Hepatocyte (in vitro differentiated cells): ENCODE results near the gene TOX3. TPM values are rescaled to one million over a fixed set of nuclear protein-coding genes. Genes with fewer than 3 reads are reported as not detected.

ENCODE experiments used
- DNase-seq: peaks from one replicate; pipeline ENCODE4 v3.0.0-alpha.2; 2016; ENCODE audit warnings: low spot score
- H2AFZ ChIP-seq: fragments of 200-600 bp; sonication (generic); 2 replicates; pipeline ENCODE4 v1.6.0; 2016; ENCODE audit warnings: antibody characterized with exemption, mild to moderate bottlenecking
- H3K27ac ChIP-seq: fragments of 200-600 bp; sonication (generic); 2 replicates; pipeline ENCODE4 v1.5.1; 2016; ENCODE audit warnings: mild to moderate bottlenecking
- H3K27me3 ChIP-seq: fragments of 200-600 bp; sonication (generic); 2 replicates; pipeline ENCODE4 v1.6.1; 2016
- H3K36me3 ChIP-seq: fragments of 200-600 bp; sonication (generic); replicated peaks from 2 replicates; pipeline ENCODE4 v1.5.1; 2016; ENCODE audit warnings: low read depth; ENCODE audit not compliant: insufficient read depth
- H3K4me1 ChIP-seq: fragments of 200-600 bp; sonication (generic); 2 replicates; pipeline ENCODE4 v1.5.1; 2016; ENCODE audit warnings: mild to moderate bottlenecking, moderate library complexity; ENCODE audit not compliant: insufficient read depth
- H3K4me2 ChIP-seq: fragments of 200-600 bp; sonication (generic); 2 replicates; pipeline ENCODE4 v1.6.0; 2016
- H3K4me3 ChIP-seq: fragments of 200-600 bp; sonication (generic); 2 replicates; pipeline ENCODE4 v1.5.1; 2016; ENCODE audit warnings: mild to moderate bottlenecking
- H3K79me2 ChIP-seq: fragments of 200-600 bp; sonication (generic); 2 replicates; pipeline ENCODE4 v1.6.0; 2017; ENCODE audit warnings: mild to moderate bottlenecking
- H3K9me2 ChIP-seq: fragments of 200-600 bp; sonication (generic); replicated peaks from 2 replicates; pipeline ENCODE4 v1.6.0; 2017; ENCODE audit warnings: mild to moderate bottlenecking; ENCODE audit not compliant: insufficient read depth
- H3K9me3 ChIP-seq: fragments of 200-600 bp; sonication (generic); 2 replicates; pipeline ENCODE4 v1.5.1; 2016; ENCODE audit warnings: low read depth, mild to moderate bottlenecking
- H4K20me1 ChIP-seq: fragments of 200-600 bp; sonication (generic); 2 replicates; pipeline ENCODE4 v1.6.0; 2016; ENCODE audit warnings: mild to moderate bottlenecking; ENCODE audit not compliant: insufficient read depth, poor library complexity, severe bottlenecking
- EZH2 ChIP-seq: fragments of 200-600 bp; sonication (generic); IDR thresholded peaks from 2 replicates; pipeline ENCODE4 v1.6.1; 2016; ENCODE audit warnings: antibody characterized with exemption, mild to moderate bottlenecking, borderline replicate concordance
- EZH2phosphoT487 ChIP-seq: fragments of 200-600 bp; sonication (generic); IDR thresholded peaks from one replicate; pipeline ENCODE4 v1.6.1; 2018; ENCODE audit warnings: antibody characterized with exemption, mild to moderate bottlenecking, low read depth, moderate library complexity; ENCODE audit not compliant: unreplicated experiment, severe bottlenecking
- WGBS: methylation state at CpG from one replicate; pipeline ENCODE4 v1.1.6; 2016; ENCODE audit warnings: low lambda C conversion rate; ENCODE audit errors: missing lambda C conversion rate; 5-methylcytosine and 5-hydroxymethylcytosine counted together
- polyA plus RNA-seq: library from polyadenylated mRNA; unstranded; fragments of >200 nt; fragmentation: Nextera tagmentation; extraction: Ambion mirVana; gene quantifications from 2 replicates; pipeline ENCODE4 v1.2.1, GENCODE V29; 2016
- total RNA-seq: library from RNA; depleted of rRNA; stranded (reverse); fragments of >200 nt; gene quantifications from 2 replicates; pipeline ENCODE4 v1.2.3, GENCODE V29; 2014
- TF ChIP-seq, protein P1 (sequence below): fragments of 200-600 bp; sonication (generic); IDR thresholded peaks from 2 replicates; pipeline ENCODE4 v1.5.1; 2016; ENCODE audit warnings: antibody characterized with exemption, mild to moderate bottlenecking; ENCODE audit not compliant: poor library complexity

The TOX3 gene
- total and polyA plus RNA-seq, 2 experiments from 2014 or later, result 11.8 to 23.6 TPM

DNA sequence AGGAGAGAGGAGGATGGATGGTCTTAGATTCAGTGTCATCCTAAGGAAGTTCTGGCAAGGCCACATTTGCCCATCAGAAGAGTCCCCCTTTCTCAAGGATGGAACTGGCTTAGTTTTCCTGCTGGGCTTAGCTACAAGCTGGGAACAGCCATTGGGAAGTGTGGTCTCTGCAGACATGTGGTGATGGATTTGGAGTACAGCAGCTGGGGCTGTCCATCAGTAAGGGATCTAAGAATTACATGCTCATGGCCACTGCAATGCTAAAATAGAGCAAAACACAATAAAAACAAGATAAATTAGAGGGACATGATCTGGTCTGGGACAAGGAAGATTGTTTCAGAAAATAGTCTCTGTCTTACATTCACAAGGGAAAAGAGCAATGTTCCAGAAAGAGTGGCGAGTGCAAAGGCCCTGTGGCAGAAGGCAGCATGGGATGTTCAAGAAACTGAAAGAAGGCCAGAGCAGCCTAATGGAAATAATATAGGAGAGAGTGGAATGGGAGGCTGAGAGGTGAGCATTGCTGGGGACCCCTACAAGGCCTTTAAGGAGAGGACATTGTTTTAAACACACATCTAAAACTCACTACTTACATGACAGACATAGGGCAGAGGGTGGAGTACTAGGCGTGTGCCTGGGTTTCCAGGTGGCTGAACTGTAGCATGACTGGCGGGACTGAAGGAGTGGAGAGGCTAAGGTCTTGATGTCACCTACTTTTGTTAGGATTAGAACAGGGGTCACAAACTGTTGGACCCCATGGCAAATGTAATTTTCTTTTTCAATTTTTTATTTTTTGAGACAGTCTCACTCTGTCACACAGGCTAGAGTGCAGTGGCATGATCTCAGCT, 17.0 kb upstream of the TOX3 start:
- no peaks in the 10 kb centered on the region for H4K20me1 ChIP-seq
- no peak overlapping the region for H3K4me3 ChIP-seq
- no peaks in the 10 kb centered on the region for H3K9me2 ChIP-seq
- no peaks in the 10 kb centered on the region for H3K9me3 ChIP-seq
- peak overlapping the region; percentile 75 for H3K27ac ChIP-seq
- no peak overlapping the region for H2AFZ ChIP-seq
- TF ChIP-seq EZH2, result no peak
- TF ChIP-seq, protein P1, sequence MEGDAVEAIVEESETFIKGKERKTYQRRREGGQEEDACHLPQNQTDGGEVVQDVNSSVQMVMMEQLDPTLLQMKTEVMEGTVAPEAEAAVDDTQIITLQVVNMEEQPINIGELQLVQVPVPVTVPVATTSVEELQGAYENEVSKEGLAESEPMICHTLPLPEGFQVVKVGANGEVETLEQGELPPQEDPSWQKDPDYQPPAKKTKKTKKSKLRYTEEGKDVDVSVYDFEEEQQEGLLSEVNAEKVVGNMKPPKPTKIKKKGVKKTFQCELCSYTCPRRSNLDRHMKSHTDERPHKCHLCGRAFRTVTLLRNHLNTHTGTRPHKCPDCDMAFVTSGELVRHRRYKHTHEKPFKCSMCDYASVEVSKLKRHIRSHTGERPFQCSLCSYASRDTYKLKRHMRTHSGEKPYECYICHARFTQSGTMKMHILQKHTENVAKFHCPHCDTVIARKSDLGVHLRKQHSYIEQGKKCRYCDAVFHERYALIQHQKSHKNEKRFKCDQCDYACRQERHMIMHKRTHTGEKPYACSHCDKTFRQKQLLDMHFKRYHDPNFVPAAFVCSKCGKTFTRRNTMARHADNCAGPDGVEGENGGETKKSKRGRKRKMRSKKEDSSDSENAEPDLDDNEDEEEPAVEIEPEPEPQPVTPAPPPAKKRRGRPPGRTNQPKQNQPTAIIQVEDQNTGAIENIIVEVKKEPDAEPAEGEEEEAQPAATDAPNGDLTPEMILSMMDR, result no peak
- no peak for TF ChIP-seq EZH2phosphoT487
- peaks cover 31% of the 10 kb centered on the region for H3K4me1 ChIP-seq
- no peaks in the 10 kb centered on the region for H3K36me3 ChIP-seq
- no peak for DNase-seq
- H3K4me2 ChIP-seq, result no peak overlapping the region
- WGBS, result 91% methylated on average over 3 of the region's 3 CpGs
- H3K79me2 ChIP-seq, result no peaks in the 10 kb centered on the region
- no peaks in the 10 kb centered on the region for H3K27me3 ChIP-seq

DNA sequence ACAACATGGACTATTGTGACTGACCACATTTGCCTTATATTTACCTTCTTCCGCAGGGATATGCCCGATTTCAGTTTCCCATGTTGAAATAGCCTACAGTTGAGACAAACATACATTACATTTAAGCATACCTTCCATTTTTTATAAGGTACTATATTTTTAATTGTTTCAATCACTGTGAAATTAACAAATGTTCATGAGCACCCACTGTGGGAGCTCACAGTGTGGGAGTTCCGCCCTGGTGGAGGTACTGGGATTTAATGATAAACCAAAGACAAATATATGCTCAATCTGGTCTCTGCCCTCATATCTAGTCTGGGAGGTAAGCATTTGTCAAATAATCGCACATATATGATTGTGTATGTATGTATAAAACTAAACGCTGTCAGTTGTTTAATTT, 15.8 kb upstream of the TOX3 start:
- Histone ChIP-seq H3K9me2 (no peaks in the 10 kb centered on the region), H3K9me3 (no peaks in the 10 kb centered on the region), H3K4me2 (peak overlapping the region; percentile 55), H2AFZ (no peak overlapping the region), H3K4me1 (peaks cover 36% of the 10 kb centered on the region), H3K79me2 (no peaks in the 10 kb centered on the region), H3K36me3 (no peaks in the 10 kb centered on the region), H3K4me3 (no peak overlapping the region), H3K27ac (peak overlapping the region; percentile 85), H4K20me1 (no peaks in the 10 kb centered on the region), H3K27me3 (no peaks in the 10 kb centered on the region)
- TF ChIP-seq EZH2, result no peak
- no peak for TF ChIP-seq EZH2phosphoT487
- TF ChIP-seq, protein P1, result no peak
- WGBS, result 59% methylated on average over 5 of the region's 5 CpGs
- no peak for DNase-seq

DNA sequence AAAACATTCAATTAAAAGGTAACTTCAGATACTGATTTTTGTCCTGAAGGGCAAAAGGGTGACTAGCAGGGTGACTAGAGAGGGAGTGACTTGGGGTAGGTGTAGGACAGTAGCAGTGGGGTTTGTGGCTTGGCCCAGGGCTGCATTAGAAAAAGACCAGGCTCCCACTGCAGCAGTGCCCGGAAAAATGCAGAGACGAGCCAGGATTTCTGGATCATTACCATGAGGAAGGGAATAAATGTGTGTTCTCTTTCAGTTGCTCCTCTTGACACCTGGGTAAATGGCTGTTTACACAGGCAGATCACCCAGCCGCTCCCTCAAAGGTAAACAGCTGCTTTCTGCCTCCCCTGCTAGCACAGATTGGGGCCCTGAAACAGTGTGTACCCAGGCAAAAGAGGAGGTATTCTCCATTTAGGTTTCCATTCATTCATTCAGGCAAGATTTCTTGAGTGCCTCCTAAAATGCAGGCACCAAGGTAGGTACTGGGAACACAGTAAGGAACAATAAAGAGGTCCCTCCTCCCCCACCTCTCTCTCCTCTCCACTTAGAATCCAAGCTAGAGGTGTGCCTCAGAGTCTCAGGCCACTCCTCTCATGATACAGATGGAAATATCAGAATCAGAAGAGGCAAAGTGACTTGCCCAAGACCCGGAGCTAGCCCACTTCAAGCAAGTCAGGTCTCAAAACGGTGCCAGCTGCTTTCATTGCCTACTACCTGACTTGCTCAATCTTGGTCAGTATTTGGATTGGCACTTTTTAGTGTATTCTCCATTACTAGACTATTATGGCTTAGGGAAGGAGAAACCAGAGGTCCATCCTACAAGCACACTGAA, 15.2 kb upstream of the TOX3 start:
- no peaks in the 10 kb centered on the region for H3K27me3 ChIP-seq
- no peaks in the 10 kb centered on the region for H4K20me1 ChIP-seq
- no peaks in the 10 kb centered on the region for H3K9me3 ChIP-seq
- H3K9me2 ChIP-seq, result no peaks in the 10 kb centered on the region
- peaks cover 39% of the 10 kb centered on the region for H3K4me1 ChIP-seq
- no peaks in the 10 kb centered on the region for H3K79me2 ChIP-seq
- H3K36me3 ChIP-seq, result no peaks in the 10 kb centered on the region
- H3K4me2 ChIP-seq, result peak overlapping the region; percentile 55
- H2AFZ ChIP-seq, result no peak overlapping the region
- peak; percentile 55 for DNase-seq
- TF ChIP-seq EZH2, result no peak
- TF ChIP-seq, protein P1, result no peak
- H3K4me3 ChIP-seq, result no peak overlapping the region
- H3K27ac ChIP-seq, result peak overlapping the region; percentile 85
- 41% methylated on average over 5 of the region's 5 CpGs for WGBS
